ENCODE data around the gene ARPIN.
"Not testable (repeated sequence)": the region's sequence is repeated elsewhere in the genome, so short reads cannot be mapped to it uniquely, and the experiment has no call there.

Gene ARPIN

DNA sequence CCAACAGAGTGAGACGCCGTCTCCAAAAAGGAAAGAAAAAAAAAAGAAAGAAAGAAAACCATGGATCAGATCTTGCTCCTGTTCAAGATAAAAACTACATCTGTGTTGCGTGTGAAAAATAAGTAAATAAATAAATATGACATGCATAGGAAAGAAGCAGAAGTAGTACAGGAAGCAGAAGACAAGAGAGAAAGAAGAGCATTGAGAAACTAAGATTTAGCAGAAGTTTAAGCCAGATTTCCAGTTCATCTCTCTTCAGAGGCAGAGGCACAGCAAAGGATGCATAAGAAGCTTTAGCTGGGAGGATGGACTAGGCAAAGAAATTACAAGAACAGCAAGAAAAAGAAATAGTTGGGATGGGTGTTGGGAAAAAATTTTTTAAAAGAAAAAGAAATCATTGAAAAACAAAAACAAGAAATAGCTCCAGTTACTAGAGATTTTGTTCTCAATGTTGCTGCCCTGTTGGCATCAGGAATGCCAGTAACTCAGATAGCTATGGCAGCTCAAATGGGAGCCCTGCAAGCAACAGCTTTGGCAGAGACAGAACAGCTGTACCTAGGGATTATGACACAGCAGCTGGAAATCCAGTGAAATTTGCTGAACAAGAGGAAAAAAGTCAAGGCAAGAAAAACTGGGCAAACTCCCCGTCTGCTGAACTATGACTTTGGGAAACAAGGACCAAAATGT is 36.2 kb downstream of the ARPIN start:
- DNase-seq: no peak

DNA sequence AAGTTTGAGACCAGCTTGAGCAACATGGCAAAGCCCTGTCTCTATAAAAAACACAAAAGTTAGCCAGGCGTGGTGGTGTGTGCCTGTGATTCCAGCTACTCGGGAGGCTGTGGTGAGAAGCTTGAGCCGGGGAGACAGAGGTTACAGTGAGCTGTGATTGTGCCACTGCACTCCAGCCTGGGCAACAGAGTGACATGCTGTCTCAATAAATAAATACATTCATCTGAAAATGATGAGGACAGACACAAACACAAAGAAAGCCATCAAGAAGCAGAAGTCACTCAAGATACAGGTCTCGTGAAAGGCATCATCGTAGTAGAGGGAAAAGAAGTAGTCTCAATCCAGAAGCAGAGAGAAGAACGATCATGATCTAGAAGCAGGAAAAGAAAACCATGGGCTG is 37.0 kb downstream of the ARPIN start:
- no peak for DNase-seq

DNA sequence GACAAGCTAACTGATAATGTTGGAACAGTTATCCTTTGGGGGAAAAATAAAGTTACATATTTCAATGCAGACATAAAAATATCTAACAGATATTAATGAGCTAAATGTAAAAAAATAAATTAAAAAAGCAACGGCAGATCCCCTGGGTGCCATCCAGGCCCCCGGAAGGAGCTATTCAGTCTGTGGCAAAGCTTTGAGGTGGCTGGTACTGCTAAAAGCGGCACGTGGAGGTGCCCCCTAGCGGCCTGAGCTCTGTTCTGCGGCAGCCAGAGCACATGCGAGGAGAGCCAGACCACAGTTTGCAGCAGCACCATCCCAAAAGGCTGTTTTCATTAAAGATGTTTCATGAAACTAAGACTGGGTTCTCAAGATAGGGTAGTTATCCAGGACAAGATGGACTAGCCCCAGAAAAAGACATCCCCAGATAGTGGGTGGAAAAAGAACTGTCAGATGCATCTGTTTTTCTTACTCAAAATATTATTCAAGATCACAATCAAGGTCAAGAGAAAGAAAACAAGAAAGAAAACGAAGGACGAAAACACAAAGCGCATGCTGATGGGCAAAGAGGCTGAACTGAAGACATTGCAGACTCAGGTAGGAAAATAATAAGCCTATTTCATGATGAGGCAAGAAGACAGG is 37.7 kb downstream of the ARPIN start:
- peak; percentile 80 for DNase-seq

GRCh38 chr15:89870688-89871288 is 42.0 kb downstream of the ARPIN start:
- DNase-seq: no peak

GRCh38 chr15:89870006-89870405 is 42.7 kb downstream of the ARPIN start:
- no peak for DNase-seq

- DNase-seq: not testable (repeated sequence)
Observed at GRCh38 chr15:89869490-89869889, 43.3 kb downstream of the ARPIN start.

DNA sequence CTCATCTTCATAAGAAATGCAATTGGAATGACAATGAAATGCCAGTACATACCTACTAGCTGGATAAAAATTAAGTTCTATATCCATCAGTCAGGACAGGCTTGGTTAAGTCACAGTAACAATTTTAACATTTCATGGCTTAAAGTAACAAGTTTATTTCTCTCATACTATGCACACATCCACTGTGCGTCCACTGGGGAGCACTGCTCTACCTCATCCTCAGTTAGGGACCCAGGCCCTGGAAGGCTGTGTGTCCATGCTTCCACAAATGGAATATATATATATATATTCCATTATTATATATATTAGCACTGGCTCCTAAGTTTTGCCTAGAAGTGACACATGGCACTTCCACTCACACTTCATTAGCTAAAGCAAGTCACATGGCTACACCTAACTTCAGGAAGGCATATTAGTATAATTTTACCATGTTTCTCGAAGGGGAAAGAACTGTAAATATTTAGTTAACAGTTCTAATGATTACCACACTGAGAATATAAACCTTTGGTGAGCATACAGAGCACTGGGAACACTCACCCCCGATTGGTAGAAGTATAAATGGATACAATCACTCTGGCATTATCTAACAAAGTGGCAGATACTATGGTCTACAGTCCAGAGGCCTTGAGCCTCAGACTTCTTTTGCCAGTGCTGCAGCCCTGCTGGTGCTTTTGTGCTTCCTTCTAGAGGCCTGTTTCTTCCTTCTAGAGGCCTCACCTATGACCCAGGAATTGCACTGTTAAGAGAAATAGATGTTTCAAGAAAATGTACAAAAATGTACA is 47.6 kb downstream of the ARPIN start:
- DNase-seq: no peak

DNA sequence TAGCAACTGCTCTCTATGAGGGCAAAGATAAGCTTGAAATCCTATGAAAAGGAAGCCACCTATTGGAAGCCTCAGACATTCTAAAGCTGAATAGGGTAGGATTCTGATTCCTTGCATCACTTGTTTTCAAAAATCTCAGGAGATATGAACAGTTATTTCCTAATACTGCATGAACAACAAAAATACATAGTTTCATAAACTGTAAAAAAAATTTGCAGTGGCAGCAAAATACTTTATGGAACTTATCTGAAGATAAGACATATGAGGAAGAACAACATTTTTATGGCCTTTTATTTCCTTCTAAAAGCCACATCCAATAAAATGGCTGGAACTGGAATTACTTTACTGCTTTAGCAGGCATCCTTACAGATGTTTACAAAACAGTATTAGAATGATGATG is 48.8 kb downstream of the ARPIN start:
- DNase-seq: no peak

DNA sequence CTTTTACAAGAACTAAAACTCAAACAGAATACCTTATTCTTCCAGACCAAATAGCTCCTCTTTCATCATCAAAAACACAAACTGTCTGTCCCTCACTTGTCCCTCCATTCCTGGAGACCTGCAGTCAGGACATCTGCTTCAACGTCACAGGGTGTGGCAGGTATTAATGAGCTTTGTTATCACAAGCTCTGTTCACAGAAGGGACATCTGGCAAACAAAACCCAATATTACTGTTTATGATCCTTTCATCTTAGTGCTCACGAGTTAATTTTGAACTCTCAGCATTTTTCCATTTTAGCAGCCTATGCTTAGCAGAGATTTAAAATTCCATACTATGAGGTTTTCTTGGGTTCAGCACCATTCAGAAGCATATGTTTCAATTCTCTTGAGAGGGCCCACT is 51.9 kb downstream of the ARPIN start:
- DNase-seq: no peak

DNA sequence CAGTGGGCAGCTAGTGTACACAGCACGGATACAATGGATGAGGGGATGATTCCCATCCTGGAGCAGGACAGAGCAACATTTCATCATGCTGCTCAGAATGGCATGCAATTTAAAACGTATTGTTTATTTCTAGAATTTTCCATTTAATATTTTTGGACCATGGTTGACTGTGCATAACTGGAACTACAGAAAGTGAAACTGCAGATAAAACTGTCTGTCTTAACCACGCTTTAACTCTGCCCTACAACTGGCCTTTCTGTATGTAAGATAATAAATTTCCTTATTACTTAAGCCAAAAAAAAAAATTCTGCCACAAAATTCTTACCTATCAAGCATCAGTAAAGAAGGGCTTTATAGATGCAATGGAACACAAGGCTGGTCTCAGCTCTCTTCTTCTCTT is 52.3 kb downstream of the ARPIN start:
- no peak for DNase-seq

GRCh38 chr15:89858661-89859458 is 53.9 kb downstream of the ARPIN start:
- DNase-seq: no peak

GRCh38 chr15:89857673-89858072 is 55.1 kb downstream of the ARPIN start:
- no peak for DNase-seq

- DNase-seq: no peak
Observed at GRCh38 chr15:89855948-89856347, 56.8 kb downstream of the ARPIN start.

GRCh38 chr15:89854863-89855262 is 57.9 kb downstream of the ARPIN start:
- not testable (repeated sequence) for DNase-seq

DNA sequence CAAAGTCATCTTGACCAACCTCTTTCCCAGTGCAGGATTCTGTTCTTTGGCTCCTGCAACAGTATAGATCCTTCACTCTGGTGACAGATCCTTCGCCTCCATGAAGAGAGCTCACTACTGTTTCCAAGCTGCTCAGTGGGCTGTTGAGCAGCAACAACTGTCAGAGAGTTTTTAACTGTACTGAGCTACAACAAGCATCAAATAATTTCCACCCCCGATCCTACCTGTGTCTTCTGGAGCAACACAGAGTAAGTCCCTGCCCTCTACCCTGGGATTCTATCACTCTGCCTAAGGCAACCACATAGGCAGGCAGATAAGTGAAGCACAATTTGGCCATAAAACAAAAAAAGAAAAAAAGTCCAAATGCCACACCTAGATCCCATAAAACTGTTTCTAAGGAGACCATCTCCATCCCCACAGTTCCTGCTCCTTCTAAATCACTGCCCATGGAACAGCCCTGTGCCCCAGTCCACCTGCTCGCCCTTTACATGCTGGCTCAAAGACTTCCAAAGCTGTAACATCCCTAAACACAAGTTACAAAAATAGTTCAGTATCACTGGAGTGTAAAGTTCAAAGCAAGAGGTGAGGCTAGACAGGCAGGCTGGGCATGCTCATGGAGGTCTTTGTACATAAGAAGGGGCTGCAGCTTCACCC is 60.3 kb downstream of the ARPIN start:
- no peak for DNase-seq

DNA sequence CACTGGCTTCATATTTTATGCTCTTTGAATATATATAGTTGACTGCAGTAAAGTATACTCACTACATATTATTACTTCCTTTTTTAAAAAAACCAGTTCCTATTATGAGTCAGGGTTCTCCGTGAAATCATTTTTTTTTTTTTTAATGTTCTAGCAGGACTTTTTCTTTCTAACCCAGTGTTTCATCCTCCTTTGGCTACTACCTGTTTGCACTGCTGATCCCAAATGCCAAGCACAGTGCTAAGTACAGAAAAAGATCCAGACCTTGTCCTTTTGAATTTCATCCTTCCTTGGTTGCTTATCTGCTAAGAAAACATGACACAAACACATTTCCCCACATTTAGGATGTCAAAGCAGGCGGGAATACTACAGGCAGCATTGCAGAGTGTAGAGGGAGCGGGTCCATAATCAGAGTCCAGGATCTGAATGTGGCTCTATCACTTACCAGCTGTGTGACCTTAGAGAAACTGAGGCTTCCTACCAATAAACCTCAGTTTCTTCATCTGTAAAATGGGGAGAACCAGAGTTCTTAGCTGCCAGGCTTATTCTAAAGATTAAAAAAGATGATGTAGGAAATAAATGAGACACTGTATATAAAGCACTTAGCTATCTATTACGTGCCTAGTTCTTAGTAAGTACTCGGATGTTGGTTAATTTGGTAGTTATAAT is 60.9 kb downstream of the ARPIN start:
- no peak for DNase-seq

DNA sequence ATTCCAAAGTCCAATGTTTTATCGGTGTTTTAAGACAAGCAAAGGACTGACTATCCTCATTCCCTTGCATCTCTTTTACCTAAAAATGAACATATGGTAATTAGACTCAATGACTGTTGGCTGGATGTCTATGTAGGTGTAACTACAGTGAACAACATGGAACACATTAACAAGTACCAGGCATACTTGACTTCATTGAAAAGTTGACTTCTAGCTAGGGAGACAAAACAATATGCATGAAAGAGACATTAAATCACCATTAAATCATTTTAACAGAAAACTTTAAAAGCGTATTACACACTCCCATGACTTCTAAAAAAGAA is 63.8 kb downstream of the ARPIN start:
- DNase-seq: no peak

GRCh38 chr15:89847101-89847500 is 65.7 kb downstream of the ARPIN start:
- no peak for DNase-seq

DNA sequence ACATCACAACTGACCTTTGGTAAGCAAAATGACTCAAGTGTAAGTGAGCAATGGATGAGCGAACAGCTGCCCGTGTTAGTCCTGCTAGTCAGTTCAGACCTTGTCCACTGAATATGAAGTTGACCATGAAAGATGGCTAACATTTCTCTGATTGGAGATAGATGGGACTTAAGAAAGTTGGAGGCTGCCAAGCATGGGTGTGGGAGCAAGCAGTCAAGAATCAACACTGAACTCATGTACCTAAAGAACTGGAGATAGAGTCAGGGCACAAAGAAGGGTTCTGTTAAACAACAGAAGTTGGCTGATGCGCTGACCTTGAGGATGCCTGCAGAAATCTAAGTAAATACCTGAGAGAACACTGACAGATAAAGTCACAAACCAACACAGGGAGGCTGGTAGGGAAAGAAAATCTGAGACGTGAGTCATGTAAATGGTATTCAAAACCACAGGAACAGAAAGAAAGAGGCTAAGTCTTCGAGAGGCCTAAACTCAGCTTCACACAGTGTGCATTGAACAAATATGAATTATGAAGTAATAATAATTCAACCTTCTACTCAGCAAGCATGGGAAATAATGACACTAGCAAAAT is 67.4 kb downstream of the ARPIN start:
- no peak for DNase-seq

All from DMS53 (cell line).